ENCODE results near the gene FZR1. TPM values are rescaled to one million over a fixed set of nuclear protein-coding genes. Genes with fewer than 3 reads are reported as not detected.

Gene FZR1
- total and polyA plus RNA-seq, 9 of the 15 experiments (the other 6 are each of a cell fraction or from before 2014, with no cell fraction given): 0.18 to 48.0 (median 22.2) TPM

- H3K9me1 ChIP-seq (ENCODE audit: control insufficient read depth, insufficient read depth, low read length): peaks cover 4% of the 10 kb centered on the region
- H3K27me3 ChIP-seq (ENCODE audit: control insufficient read depth in 2 of 2, insufficient read depth in 2 of 2, low read length in 2 of 2): no peaks in the 10 kb centered on the region
- H2AFZ ChIP-seq (ENCODE audit: low read depth, low read length): no peak overlapping the region
- H3K79me2 ChIP-seq (ENCODE audit: control insufficient read depth, insufficient read depth, low read length): peaks cover 52% of the 10 kb centered on the region
- no TSS peak for BruUV-seq (replicated peaks)
- WGBS (ENCODE audit: insufficient coverage, low coverage, missing lambda C conversion rate): 92% methylated on average over 27 of the region's 40 CpGs
- peaks cover 19 to 80% of the 10 kb centered on the region in 2 experiments for H3K4me1 ChIP-seq (replicated peaks in 1 of 2; ENCODE audit: control insufficient read depth in 2 of 2, insufficient read depth in 2 of 2, low read length in 2 of 2)
- FAIRE-seq (no peak), DNase-seq (ENCODE audit: extremely low read depth in 1 of 4, low spot score in 3 of 4) (no peak), ATAC-seq (no peak)
- peaks cover 63% of the 10 kb centered on the region; the same call in 1 of the 3 replicates for H3K36me3 ChIP-seq (ENCODE audit: control insufficient read depth, insufficient read depth, low read length)
- intact Hi-C loops (cut with micrococcal nuclease): no loop called here
- peaks cover 12% of the 10 kb centered on the region; the same call in 1 of the 2 replicates for H4K20me1 ChIP-seq (replicated peaks; ENCODE audit: control insufficient read depth, insufficient read depth, low read length)
- CTCF ChIA-PET (ENCODE audit: low intra/inter-chr PET ratio): no interaction called here
- no peak overlapping the region for H3K4me3 ChIP-seq
- H3K4me2 ChIP-seq (ENCODE audit: insufficient read depth, low read length): no peak overlapping the region
- in situ Hi-C loops (cut with MboI): no loop called here
- POLR2A ChIA-PET: interaction anchor here (1.4 kb wide), 1 partner anchor 11 kb away, joined by 4 read pairs; no protein-coding TSS in a partner anchor
- H3K9ac ChIP-seq (ENCODE audit: insufficient read depth in 1 of 2, low read depth in 2 of 2, low read length in 2 of 2): peak overlapping the region in 1 of 2 experiments; percentile 72; a peak in 2 of 4 replicates
- no peak for TF ChIP-seq NCOA1 (IDR thresholded peaks at IDR 0.05; ENCODE audit: low read depth)
- peak; percentile 46 for TF ChIP-seq PCBP1 (IDR thresholded peaks at IDR 0.05; ENCODE audit: low read depth, low read length, poor library complexity, severe bottlenecking)
- peak; percentile 16; the same call in 1 of the 2 replicates for TF ChIP-seq RBFOX2 (IDR thresholded peaks at IDR 0.05; ENCODE audit: low read depth, low read length)
- H3K27ac ChIP-seq (ENCODE audit: extremely low read depth, low read depth, low read length): no peak overlapping the region
- H3K9me3 ChIP-seq (replicated peaks; ENCODE audit: control insufficient read depth, insufficient read depth, low read depth, low read length): no peaks in the 10 kb centered on the region
Observed at GRCh38 chr19:3522421-3523360, 16.6 kb downstream of the FZR1 start.
